HCT116 (cell line): Measurements from ENCODE around the gene MYL6B. TPM values are rescaled to one million over a fixed set of nuclear protein-coding genes. Genes with fewer than 3 reads are reported as not detected.

Source experiments
- ATAC-seq: fragments of 200-7000 bp; cut with Tn5 transposase; 2 replicates; pipeline ENCODE4 v1.9.1; 2020; ENCODE audit warnings: mild to moderate bottlenecking, moderate library complexity
- BruUV-seq: library from RNA; stranded (reverse); fragments of 400-500 nt; replicated peaks from 2 replicates; lab custom pipeline; 2021; lab: Mats Ljungman, UMichigan
- CTCF ChIA-PET: fragments of 300-600 bp; sonication (Branson Sonifier 250); formaldehyde crosslinking; loops from one replicate; lab custom pipeline; 2021; ENCODE audit warnings: antibody characterized with exemption; lab: Charles Lee
- POLR2A ChIA-PET: fragments of 300-600, 350-600 bp; sonication (Branson Sonifier 250); formaldehyde crosslinking; loops from one replicate; lab custom pipeline; 2021; ENCODE audit warnings: antibody characterized with exemption; lab: Charles Lee
- RAD21 ChIA-PET, 2 experiments: fragments of 300-600 bp; sonication (Branson Sonifier 250); formaldehyde crosslinking; loops; one replicate each; lab custom pipeline; 2023; ENCODE audit warnings: low total read pairs in 2 of 2; ENCODE audit not compliant: uncharacterized antibody in 2 of 2, unreplicated experiment in 2 of 2, low non-redundant PET in 1 of 2; lab: Charles Lee
- DNase-seq: peaks from one replicate; pipeline ENCODE4 v3.0.0-alpha.2; 2010; ENCODE audit warnings: low read depth, low spot score
- H2AFZ ChIP-seq: fragments of 200-600 bp; shearing (Covaris generic), sonication (generic); 2 replicates; pipeline ENCODE4 v1.6.1; 2017; ENCODE audit warnings: low read depth, mixed run types, mixed read lengths, antibody characterized with exemption, low read length; ENCODE audit not compliant: poor library complexity, severe bottlenecking
- H3K27ac ChIP-seq: 2 replicates; pipeline ENCODE4 v1.5.1; 2012; ENCODE audit warnings: low read depth, low read length
- H3K27me3 ChIP-seq: fragments of 200-600 bp; sonication (generic); 2 replicates; pipeline ENCODE4 v1.6.1; 2016; ENCODE audit warnings: mixed run types, low read length, mixed read lengths; ENCODE audit not compliant: insufficient read depth
- H3K36me3 ChIP-seq, 2 experiments: fragments of 200-500 bp in 1 of 2; fragments of 200-600 bp in 1 of 2; sonication (Bioruptor generic) in 1 of 2; sonication (generic) in 1 of 2; 2 replicates each; pipeline versions ENCODE4 v1.5.1 to v1.6.1; 2014 to 2016; ENCODE audit warnings: low read length in 2 of 2, inconsistent platforms in 1 of 2, mixed read lengths in 1 of 2, mixed run types in 1 of 2; ENCODE audit not compliant: insufficient read depth in 2 of 2, control insufficient read depth in 1 of 2
- H3K4me1 ChIP-seq, 2 experiments: fragments of 200-600 bp in 1 of 2; sonication (generic) in 1 of 2; 2 replicates each; pipeline versions ENCODE4 v1.5.1 to v1.6.1; 2012 to 2017; ENCODE audit warnings: low read length in 2 of 2, inconsistent platforms in 1 of 2, mild to moderate bottlenecking in 1 of 2, mixed read lengths in 1 of 2, mixed run types in 1 of 2, moderate library complexity in 1 of 2; ENCODE audit not compliant: insufficient read depth in 2 of 2, control insufficient read depth in 1 of 2
- H3K4me2 ChIP-seq: fragments of 200-600 bp; sonication (generic); 2 replicates; pipeline ENCODE4 v1.6.1; 2017; ENCODE audit warnings: mixed run types, low read length, mixed read lengths
- H3K4me3 ChIP-seq, 2 experiments: fragments of 200-600 bp in 1 of 2; sonication (generic) in 1 of 2; replicated peaks in 1 of 2; 2 replicates each; pipeline ENCODE4 v1.5.1; 2011 to 2016; ENCODE audit warnings: low read length in 2 of 2, control low read depth in 1 of 2, low read depth in 1 of 2, mild to moderate bottlenecking in 1 of 2, mixed read lengths in 1 of 2, mixed run types in 1 of 2
- H3K79me2 ChIP-seq: fragments of 200-600 bp; sonication (generic); 2 replicates; pipeline ENCODE4 v1.6.1; 2017; ENCODE audit warnings: mild to moderate bottlenecking, mixed run types, low read length, moderate library complexity, mixed read lengths; ENCODE audit not compliant: insufficient read depth
- H3K9ac ChIP-seq: fragments of 200-600 bp; sonication (generic); 2 replicates; pipeline ENCODE4 v1.6.1; 2016; ENCODE audit warnings: low read length, mixed read lengths
- H3K9me2 ChIP-seq: fragments of 200-600 bp; sonication (generic), shearing (Covaris generic); 2 replicates; pipeline ENCODE4 v1.6.1; 2017; ENCODE audit warnings: mixed run types, mild to moderate bottlenecking, moderate library complexity; ENCODE audit not compliant: insufficient read depth
- H3K9me3 ChIP-seq, 2 experiments: fragments of 200-500 bp in 1 of 2; fragments of 200-600 bp in 1 of 2; sonication (Bioruptor generic) in 1 of 2; sonication (generic) in 1 of 2; 2 replicates each; pipeline ENCODE4 v1.6.1; 2014 to 2017; ENCODE audit warnings: low read length in 2 of 2, mixed read lengths in 2 of 2, inconsistent platforms in 1 of 2, low read depth in 1 of 2, mild to moderate bottlenecking in 1 of 2, mixed run types in 1 of 2, moderate library complexity in 1 of 2; ENCODE audit not compliant: control insufficient read depth in 1 of 2, insufficient read depth in 1 of 2
- H4K20me1 ChIP-seq: fragments of 200-600 bp; sonication (generic), shearing (Covaris generic); 2 replicates; pipeline ENCODE4 v1.6.1; 2017; ENCODE audit warnings: mixed run types, mild to moderate bottlenecking, moderate library complexity; ENCODE audit not compliant: insufficient read depth
- CBX3 ChIP-seq: IDR thresholded peaks from 2 replicates; pipeline ENCODE4 v1.6.1; 2012; ENCODE audit warnings: low read depth
- CEBPB ChIP-seq: IDR thresholded peaks from 2 replicates; pipeline ENCODE4 v1.6.1; 2012; ENCODE audit warnings: low read depth
- EGR1 ChIP-seq: IDR thresholded peaks from 2 replicates; pipeline ENCODE4 v1.6.1; 2012; ENCODE audit warnings: low read depth
- ELF1 ChIP-seq: IDR thresholded peaks from 2 replicates; pipeline ENCODE4 v1.6.1; 2012; ENCODE audit warnings: low read depth, borderline replicate concordance
- FOSL1 ChIP-seq: IDR thresholded peaks from 2 replicates; pipeline ENCODE4 v1.6.1; 2012; ENCODE audit warnings: low read depth
- JUND ChIP-seq: IDR thresholded peaks from 2 replicates; pipeline ENCODE4 v1.6.1; 2012
- POLR2A ChIP-seq: IDR thresholded peaks from 2 replicates; pipeline ENCODE4 v1.7.0; 2011; ENCODE audit warnings: borderline replicate concordance; ENCODE audit not compliant: insufficient read depth, insufficient read length; ENCODE audit errors: extremely low read depth
- POLR2AphosphoS5 ChIP-seq: IDR thresholded peaks from 2 replicates; pipeline ENCODE4 v1.6.1; 2011; ENCODE audit warnings: mild to moderate bottlenecking, low read depth, low read length, moderate library complexity
- REST ChIP-seq: IDR thresholded peaks from 2 replicates; pipeline ENCODE4 v1.6.1; 2012; ENCODE audit warnings: low read depth
- SP1 ChIP-seq: IDR thresholded peaks from 2 replicates; pipeline ENCODE4 v1.6.1; 2012; ENCODE audit warnings: low read depth
- SRF ChIP-seq: IDR thresholded peaks from 2 replicates; pipeline ENCODE4 v1.6.1; 2012; ENCODE audit warnings: low read depth
- TCF7L2 ChIP-seq: IDR thresholded peaks from 2 replicates; pipeline ENCODE4 v1.7.0; 2011; ENCODE audit warnings: borderline replicate concordance, inconsistent platforms; ENCODE audit not compliant: insufficient read depth, insufficient read length; ENCODE audit errors: extremely low read depth
- ZFX ChIP-seq: fragments of 450-650 bp; IDR thresholded peaks from 2 replicates; pipeline ENCODE4 v1.6.1; 2017
- ZNF274 ChIP-seq: fragments of 200-500 bp; sonication (Bioruptor generic); IDR thresholded peaks from 2 replicates; pipeline ENCODE4 v1.6.1; 2014; ENCODE audit warnings: mild to moderate bottlenecking, low read depth, low read length, inconsistent platforms
- intact Hi-C: fragments of 100-400 bp; cut with micrococcal nuclease; formaldehyde crosslinking; loops from 2 replicates; pipeline ENCODE4 v1.10.0; 2022
- total RNA-seq: library from RNA; stranded (reverse); gene quantifications from one replicate; pipeline ENCODE4 v1.2.1, GENCODE V29; 2021; ENCODE audit not compliant: unreplicated experiment
- TF ChIP-seq, protein P1 (sequence below), 3 experiments: fragments of 200-600 bp in 1 of 3; sonication (generic) in 1 of 3; IDR thresholded peaks in 2 of 3; conservative IDR thresholded peaks in 1 of 3; 2 replicates each; pipeline ENCODE4 v1.5.1; 2012 to 2017; ENCODE audit warnings: low read depth in 2 of 3, low read length in 2 of 3, antibody characterized with exemption in 1 of 3, borderline replicate concordance in 1 of 3, control low read depth in 1 of 3, mild to moderate bottlenecking in 1 of 3, mixed read lengths in 1 of 3, mixed run types in 1 of 3, moderate library complexity in 1 of 3; ENCODE audit not compliant: insufficient read depth in 1 of 3
- TF ChIP-seq, protein P2 (sequence below): IDR thresholded peaks from 2 replicates; pipeline ENCODE4 v1.6.1; 2012

MYL6B gene
- total RNA-seq, 1 experiment from 2014 or later = 94.3 TPM

GRCh38 chr12:56118688-56119357 lies 33.6 kb upstream of the MYL6B start:
- ChIA-PET CTCF (interaction anchor here (0.5 to 3.3 kb wide), 10 partner anchors 9 to 180 kb away, joined by 3 to 29 read pairs (median 6); partner anchors contain the start of genes ESYT1, MYL6, MYL6B and PA2G4), POLR2A (interaction anchor here (0.6 to 4.6 kb wide), 20 partner anchors 9 to 394 kb away, joined by 3 to 75 read pairs (median 4); partner anchors contain the start of genes ERBB3, ESYT1, MYL6 and PA2G4), RAD21 (interaction anchor here (0.7 to 1.2 kb wide), 3 partner anchors 38 to 71 kb away, joined by 3 to 4 read pairs (median 3); partner anchors contain the start of gene SMARCC2 (in 1 of the 2))
- Histone ChIP-seq H3K36me3 (peaks cover 4 to 30% of the 10 kb centered on the region in 2 experiments; a peak in 3 of 4 replicates), H3K9me2 (no peaks in the 10 kb centered on the region), H3K4me3 (peak overlapping the region; percentile 76 to 80), H3K27ac (peak overlapping the region; percentile 93), H4K20me1 (no peaks in the 10 kb centered on the region), H3K4me1 (peaks cover 23 to 34% of the 10 kb centered on the region in 2 experiments), H3K27me3 (no peaks in the 10 kb centered on the region), H3K9ac (peak overlapping the region; percentile 80), H3K9me3 (no peaks in the 10 kb centered on the region), H3K79me2 (peaks cover 18% of the 10 kb centered on the region), H3K4me2 (peak overlapping the region; percentile 88), H2AFZ (no peak overlapping the region)
- DNase-seq (no peak), ATAC-seq (peak; percentile 6)
- TF ChIP-seq ZFX (no peak), REST (no peak), POLR2AphosphoS5 (no peak), SP1 (no peak), POLR2A (no peak), TCF7L2 (no peak), JUND (no peak), SRF (no peak), CBX3 (no peak), EGR1 (no peak), ELF1 (no peak), CEBPB (no peak), ZNF274 (no peak), FOSL1 (no peak)
- TF ChIP-seq, protein P1, sequence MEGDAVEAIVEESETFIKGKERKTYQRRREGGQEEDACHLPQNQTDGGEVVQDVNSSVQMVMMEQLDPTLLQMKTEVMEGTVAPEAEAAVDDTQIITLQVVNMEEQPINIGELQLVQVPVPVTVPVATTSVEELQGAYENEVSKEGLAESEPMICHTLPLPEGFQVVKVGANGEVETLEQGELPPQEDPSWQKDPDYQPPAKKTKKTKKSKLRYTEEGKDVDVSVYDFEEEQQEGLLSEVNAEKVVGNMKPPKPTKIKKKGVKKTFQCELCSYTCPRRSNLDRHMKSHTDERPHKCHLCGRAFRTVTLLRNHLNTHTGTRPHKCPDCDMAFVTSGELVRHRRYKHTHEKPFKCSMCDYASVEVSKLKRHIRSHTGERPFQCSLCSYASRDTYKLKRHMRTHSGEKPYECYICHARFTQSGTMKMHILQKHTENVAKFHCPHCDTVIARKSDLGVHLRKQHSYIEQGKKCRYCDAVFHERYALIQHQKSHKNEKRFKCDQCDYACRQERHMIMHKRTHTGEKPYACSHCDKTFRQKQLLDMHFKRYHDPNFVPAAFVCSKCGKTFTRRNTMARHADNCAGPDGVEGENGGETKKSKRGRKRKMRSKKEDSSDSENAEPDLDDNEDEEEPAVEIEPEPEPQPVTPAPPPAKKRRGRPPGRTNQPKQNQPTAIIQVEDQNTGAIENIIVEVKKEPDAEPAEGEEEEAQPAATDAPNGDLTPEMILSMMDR (IDR thresholded peaks at IDR 0.05 in 2 of 3, conservative IDR thresholded peaks at IDR 0.05 in 1 of 3; ENCODE audit: borderline replicate concordance in 1 of 3, insufficient read depth in 1 of 3, low read depth in 2 of 3, low read length in 2 of 3) = no peak
- TF ChIP-seq, protein P2, sequence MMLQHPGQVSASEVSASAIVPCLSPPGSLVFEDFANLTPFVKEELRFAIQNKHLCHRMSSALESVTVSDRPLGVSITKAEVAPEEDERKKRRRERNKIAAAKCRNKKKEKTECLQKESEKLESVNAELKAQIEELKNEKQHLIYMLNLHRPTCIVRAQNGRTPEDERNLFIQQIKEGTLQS = no peak
- no TSS peak for BruUV-seq
- intact Hi-C loops = loop anchor here (1.0 to 10.0 kb wide), 9 partner anchors 40 to 518 kb away; partner anchors contain the start of genes COQ10A, CS, MYL6 and NABP2
